ENCODE data around the gene PSENEN. TPM values are rescaled to one million over a fixed set of nuclear protein-coding genes. Genes with fewer than 3 reads are reported as not detected.
"Not testable (repeated sequence)": the region's sequence is repeated elsewhere in the genome, so short reads cannot be mapped to it uniquely, and the experiment has no call there.

The PSENEN gene
- total RNA-seq, 1 donor from 2014 or later: 40.7 TPM

DNA sequence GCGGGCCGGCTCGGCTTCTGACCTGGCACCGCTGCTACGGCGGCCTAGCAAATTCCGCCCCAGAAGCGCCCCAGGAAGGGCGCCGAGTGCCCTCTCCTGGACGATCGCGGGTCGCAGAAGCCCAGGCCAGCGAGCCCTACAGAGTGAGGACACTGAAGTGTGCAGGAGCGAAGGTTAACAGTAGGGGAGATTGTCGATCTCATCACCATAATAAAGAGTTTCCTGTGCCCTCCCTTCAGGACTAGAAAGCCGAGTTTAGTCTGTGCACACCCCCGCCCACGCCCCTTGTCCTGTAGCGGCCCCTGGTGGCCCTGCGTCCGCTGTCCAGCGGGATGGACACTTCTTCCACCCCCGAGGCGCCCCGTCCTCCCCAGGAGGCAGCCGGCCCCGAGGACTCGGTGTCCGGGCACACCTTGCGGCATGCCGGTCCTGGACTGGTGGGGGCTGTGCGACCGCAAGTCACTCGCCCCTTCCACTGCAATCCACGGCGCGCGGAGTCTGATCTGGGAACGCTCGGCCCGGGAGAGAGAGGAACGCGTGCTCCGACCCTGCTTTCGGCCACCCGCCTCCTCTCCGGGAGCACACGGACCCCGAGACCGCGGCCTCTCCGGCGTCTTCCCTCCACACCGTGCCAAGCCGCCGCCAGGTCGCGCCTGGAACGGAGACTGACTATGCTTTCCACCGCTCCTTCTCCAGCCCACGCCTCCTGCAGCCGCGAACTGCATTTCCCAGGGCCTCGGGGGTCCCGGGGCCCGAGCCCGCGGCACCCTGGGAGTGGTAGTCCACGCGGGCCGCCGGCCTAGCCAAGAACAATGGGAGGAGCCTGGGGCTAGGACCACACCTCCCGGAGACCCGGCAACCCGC is 28.4 kb upstream of the PSENEN start:
- DNase-seq (peak; percentile 97), ATAC-seq (ENCODE audit: poor library complexity) (peak; percentile 95)
- intact Hi-C loops (cut with DNase I): loop anchor here (2.0 to 10.0 kb wide), 3 partner anchors 22 to 218 kb away; partner anchors contain the start of genes LRFN3 and TMEM147

GRCh38 chr19:35717665-35718344 is 27.6 kb upstream of the PSENEN start, which contains the start of gene KMT2B:
KMT2B (plus strand) TSS chr19:35718003; CDS start chr19:35718019, 16 bp downstream.
- peak; percentile 82 for ATAC-seq (ENCODE audit: poor library complexity)
- no peak for DNase-seq
- intact Hi-C loops (cut with DNase I): loop anchor here (2.0 to 10.0 kb wide), 3 partner anchors 23 to 217 kb away; partner anchors contain the start of genes LRFN3 and TMEM147

- DNase-seq: no peak
- intact Hi-C loops (cut with DNase I): loop anchor here (10.0 kb wide), 2 partner anchors 174 to 216 kb away; partner anchors contain the start of genes LRFN3 and TMEM147
- no peak for ATAC-seq (ENCODE audit: poor library complexity)
Measured at GRCh38 chr19:35718345-35719041, 27.0 kb upstream of the PSENEN start.

DNA sequence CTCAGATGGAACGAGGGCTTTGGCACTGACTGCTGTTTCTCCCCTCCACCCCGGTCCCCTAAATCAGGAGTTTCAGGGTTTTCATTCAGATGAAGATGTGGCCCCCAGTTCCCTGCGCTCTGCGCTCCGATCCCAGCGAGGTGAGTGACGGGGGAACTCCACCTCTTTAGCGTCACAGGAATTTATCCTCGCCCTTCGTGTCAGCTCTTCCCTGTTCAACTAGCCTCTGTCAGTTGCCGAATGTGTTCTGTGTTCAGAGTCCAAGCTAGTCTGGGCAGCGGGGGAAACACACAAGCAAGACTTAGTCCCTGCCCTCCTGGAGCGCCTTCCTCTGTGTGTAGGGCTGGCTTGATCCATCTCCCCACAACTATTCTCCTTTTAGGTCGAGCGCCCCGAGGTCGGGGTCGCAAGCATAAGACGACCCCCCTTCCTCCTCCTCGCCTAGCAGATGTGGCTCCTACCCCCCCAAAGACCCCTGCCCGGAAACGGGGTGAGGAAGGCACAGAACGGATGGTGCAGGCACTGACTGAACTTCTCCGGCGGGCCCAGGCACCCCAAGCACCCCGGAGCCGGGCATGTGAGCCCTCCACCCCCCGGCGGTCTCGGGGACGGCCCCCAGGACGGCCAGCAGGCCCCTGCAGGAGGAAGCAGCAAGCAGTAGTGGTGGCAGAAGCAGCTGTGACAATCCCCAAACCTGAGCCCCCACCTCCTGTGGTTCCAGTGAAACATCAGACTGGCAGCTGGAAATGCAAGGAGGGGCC is 25.9 kb upstream of the PSENEN start:
- ATAC-seq (ENCODE audit: poor library complexity) (no peak), DNase-seq (no peak)
- intact Hi-C loops (cut with DNase I): loop anchor here (10.0 kb wide), 2 partner anchors 175 to 215 kb away; partner anchors contain the start of genes LRFN3 and TMEM147

- no peak for DNase-seq
- intact Hi-C loops (cut with DNase I): no loop called here
- no peak for ATAC-seq (ENCODE audit: poor library complexity)
Measured at GRCh38 chr19:35720163-35720524, 25.3 kb upstream of the PSENEN start.

GRCh38 chr19:35720648-35721047 is 24.8 kb upstream of the PSENEN start:
- no peak for ATAC-seq (ENCODE audit: poor library complexity)

DNA sequence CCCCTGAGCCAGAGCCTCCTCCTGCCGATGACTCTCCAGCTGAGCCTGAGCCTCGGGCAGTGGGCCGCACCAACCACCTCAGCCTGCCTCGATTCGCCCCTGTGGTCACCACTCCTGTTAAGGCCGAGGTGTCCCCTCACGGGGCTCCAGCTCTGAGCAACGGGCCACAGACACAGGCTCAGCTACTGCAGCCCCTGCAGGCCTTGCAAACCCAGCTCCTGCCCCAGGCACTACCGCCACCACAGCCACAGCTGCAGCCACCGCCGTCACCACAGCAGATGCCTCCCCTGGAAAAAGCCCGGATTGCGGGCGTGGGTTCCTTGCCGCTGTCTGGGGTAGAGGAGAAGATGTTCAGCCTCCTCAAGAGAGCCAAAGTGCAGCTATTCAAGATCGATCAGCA is 24.1 kb upstream of the PSENEN start:
- no peak for DNase-seq
- no peak for ATAC-seq (ENCODE audit: poor library complexity)
- intact Hi-C loops (cut with DNase I): no loop called here

More at GRCh38 chr19:35720648-35721047, 24.8 kb upstream of the PSENEN start:
- no peak for DNase-seq
- intact Hi-C loops (cut with DNase I): no loop called here

GRCh38 chr19:35722461-35722860 is 23.0 kb upstream of the PSENEN start:
- intact Hi-C loops (cut with DNase I): no loop called here
- no peak for ATAC-seq (ENCODE audit: poor library complexity)
- DNase-seq: no peak

GRCh38 chr19:35722897-35723296 is 22.6 kb upstream of the PSENEN start:
- ATAC-seq (ENCODE audit: poor library complexity) (no peak), DNase-seq (no peak)
- intact Hi-C loops (cut with DNase I): no loop called here

GRCh38 chr19:35723671-35724070 is 21.8 kb upstream of the PSENEN start:
- intact Hi-C loops (cut with DNase I): no loop called here
- DNase-seq: no peak
- no peak for ATAC-seq (ENCODE audit: poor library complexity)

DNA sequence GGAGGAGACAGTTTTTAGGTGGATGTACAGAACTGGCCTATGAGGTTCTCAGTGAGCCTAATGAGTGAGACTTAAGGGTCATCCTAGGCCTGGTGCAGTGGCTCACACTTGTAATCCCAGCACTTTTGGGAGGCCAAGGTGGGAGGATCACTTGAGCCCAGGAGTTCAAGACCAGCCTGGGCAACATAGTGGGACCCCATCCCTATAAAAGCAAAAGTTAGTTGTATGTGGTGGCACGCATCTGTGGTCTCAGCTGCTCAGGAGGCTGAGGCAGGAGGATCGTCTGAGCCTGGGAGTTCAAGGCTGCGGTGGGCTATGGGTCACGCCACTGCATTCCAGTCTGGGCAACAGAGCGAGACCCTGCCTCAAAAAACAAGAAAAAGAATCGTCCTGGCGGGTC is 21.3 kb upstream of the PSENEN start:
- ATAC-seq (ENCODE audit: poor library complexity); DNase-seq; intact Hi-C loops (cut with DNase I): not testable (repeated sequence)

DNA sequence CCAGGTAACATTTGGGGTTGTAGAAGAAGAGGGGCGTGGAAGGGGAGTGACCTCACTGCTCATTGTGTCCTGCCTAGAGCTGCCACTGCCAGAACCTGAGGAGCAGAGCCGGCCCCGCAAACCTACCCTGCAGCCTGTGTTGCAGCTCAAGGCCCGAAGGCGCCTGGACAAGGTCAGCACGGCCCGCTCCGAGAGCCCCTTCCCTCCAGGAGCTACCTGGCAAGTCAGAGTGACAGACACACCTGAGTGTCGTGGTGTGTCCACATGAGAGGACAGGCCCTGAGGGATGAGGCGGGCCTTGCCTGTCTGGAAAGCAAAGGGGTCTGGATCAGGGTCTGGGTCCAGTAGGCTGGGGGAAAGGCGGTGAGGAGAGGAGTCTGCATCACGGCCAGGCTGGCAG is 20.9 kb upstream of the PSENEN start:
- DNase-seq (no peak), ATAC-seq (ENCODE audit: poor library complexity) (no peak)
- intact Hi-C loops (cut with DNase I): no loop called here

GRCh38 chr19:35725216-35725861 is 20.1 kb upstream of the PSENEN start:
- DNase-seq (no peak), ATAC-seq (ENCODE audit: poor library complexity) (no peak)
- intact Hi-C loops (cut with DNase I): no loop called here

GRCh38 chr19:35727053-35727955 is 18.1 kb upstream of the PSENEN start:
- no peak for ATAC-seq (ENCODE audit: poor library complexity)
- intact Hi-C loops (cut with DNase I): no loop called here
- DNase-seq: peak; percentile 36

DNA sequence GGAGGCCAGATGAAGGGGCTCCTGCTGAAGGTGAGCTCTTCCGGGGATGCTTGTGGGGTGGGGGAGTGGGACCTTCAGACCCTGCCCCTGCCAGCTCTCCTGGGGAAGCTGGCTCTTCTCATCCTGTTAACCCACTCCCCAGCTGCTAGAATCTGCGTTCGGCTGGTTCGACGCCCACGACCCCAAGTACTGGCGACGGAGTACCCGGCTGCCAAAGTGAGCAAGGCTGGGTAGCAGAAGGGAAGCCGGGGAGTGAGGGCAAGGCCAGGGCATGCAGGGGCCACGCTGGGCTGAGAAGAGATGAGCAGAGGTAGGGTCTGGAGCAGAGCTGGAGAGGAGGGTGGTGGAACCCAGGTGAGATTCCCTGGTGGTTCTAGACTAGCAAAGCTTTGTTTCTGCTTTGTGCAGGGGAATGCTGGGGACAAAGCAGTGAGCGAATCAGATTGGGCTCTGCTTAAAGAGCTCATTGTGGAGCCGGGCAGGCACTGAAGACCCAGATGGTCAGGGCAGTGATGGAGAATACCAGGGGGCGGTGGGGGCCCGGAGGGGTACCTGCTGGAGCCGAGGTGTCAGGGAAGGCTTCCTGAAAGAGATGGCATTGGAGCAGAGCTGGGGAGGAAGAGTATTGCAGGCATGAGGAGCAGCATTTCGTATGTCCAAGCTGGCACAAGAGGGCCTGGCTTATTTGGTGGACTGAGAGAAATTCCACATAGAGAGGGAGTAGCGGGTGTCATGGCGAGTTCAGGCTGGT is 17.3 kb upstream of the PSENEN start:
- intact Hi-C loops (cut with DNase I): no loop called here
- DNase-seq (no peak), ATAC-seq (ENCODE audit: poor library complexity) (no peak)

DNA sequence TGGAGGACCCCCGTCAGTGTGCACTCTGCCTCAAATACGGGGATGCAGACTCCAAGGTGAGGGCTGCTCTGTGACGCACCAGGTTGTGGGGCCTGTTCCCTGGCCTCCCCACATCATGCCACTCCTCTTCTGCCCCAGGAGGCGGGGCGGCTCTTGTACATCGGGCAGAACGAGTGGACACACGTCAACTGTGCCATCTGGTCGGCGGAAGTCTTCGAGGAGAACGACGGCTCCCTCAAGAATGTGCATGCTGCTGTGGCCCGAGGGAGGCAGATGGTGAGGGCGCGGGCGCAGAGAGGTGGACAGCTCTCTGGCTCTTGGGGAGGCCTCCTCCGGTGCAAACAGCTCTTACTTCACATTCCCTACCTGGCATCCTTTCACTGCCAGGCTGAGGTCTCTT is 16.4 kb upstream of the PSENEN start:
- intact Hi-C loops (cut with DNase I): no loop called here
- ATAC-seq (ENCODE audit: poor library complexity) (no peak), DNase-seq (no peak)

Measured in Right ventricle myocardium superior (tissue), 1 donor.